CD4-positive, CD25-positive, alpha-beta regulatory T cell (primary cell): ENCODE data around the gene INO80B. TPM values are rescaled to one million over a fixed set of nuclear protein-coding genes. Genes with fewer than 3 reads are reported as not detected.
"Not testable (repeated sequence)": the region's sequence is repeated elsewhere in the genome, so short reads cannot be mapped to it uniquely, and the experiment has no call there.

Source experiments
- ATAC-seq, 2 donors: fragments of 150-1000 bp; cut with Tn5 transposase; one replicate each; pipeline ENCODE4 v1.10.0; 2021; ENCODE audit warnings: low read depth in 2 of 2, moderate number of reproducible peaks in 2 of 2, moderate library complexity in 1 of 2
- DNase-seq, 3 donors: peaks; one replicate each; pipeline versions ENCODE4 v3.0.0 to v3.0.0-alpha.2; 2012 to 2022; ENCODE audit warnings: mixed read lengths in 1 of 3
- H3K27ac ChIP-seq: one replicate; pipeline ENCODE4 v1.7.0; 2013; ENCODE audit warnings: mild to moderate bottlenecking, low read length; ENCODE audit not compliant: insufficient read depth, poor library complexity, severe bottlenecking
- H3K27me3 ChIP-seq: one replicate; pipeline ENCODE4 v1.7.0; 2013; ENCODE audit warnings: low read length; ENCODE audit not compliant: control insufficient read depth, insufficient read depth
- H3K36me3 ChIP-seq: one replicate; pipeline ENCODE4 v1.7.0; 2013; ENCODE audit warnings: mild to moderate bottlenecking, low read length, moderate library complexity; ENCODE audit not compliant: control insufficient read depth, insufficient read depth
- H3K4me1 ChIP-seq: 2 replicates; pipeline ENCODE4 v1.7.0; 2013; ENCODE audit warnings: mild to moderate bottlenecking, low read length; ENCODE audit not compliant: insufficient read depth, control insufficient read depth, poor library complexity, severe bottlenecking
- H3K4me3 ChIP-seq: one replicate; pipeline ENCODE4 v1.7.0; 2013; ENCODE audit warnings: low read depth, mild to moderate bottlenecking, low read length, moderate library complexity
- H3K9me3 ChIP-seq, 2 experiments: 1 replicate in 1 of 2; 2 replicates in 1 of 2; pipeline ENCODE4 v1.7.0; 2013; ENCODE audit warnings: low read length in 2 of 2, mild to moderate bottlenecking in 1 of 2, moderate library complexity in 1 of 2; ENCODE audit not compliant: control insufficient read depth in 2 of 2
- H3K27ac Mint-ChIP-seq, 3 donors: one replicate each; pipeline ENCODE4 v1.8.0; 2020 to 2022; ENCODE audit warnings: mild to moderate bottlenecking in 3 of 3, mixed read lengths in 3 of 3, moderate library complexity in 2 of 3
- H3K27me3 Mint-ChIP-seq: one replicate; pipeline ENCODE4 v1.8.0; 2022; ENCODE audit warnings: mild to moderate bottlenecking, mixed read lengths
- H3K36me3 Mint-ChIP-seq: one replicate; pipeline ENCODE4 v1.8.0; 2020; ENCODE audit warnings: mixed read lengths
- H3K4me1 Mint-ChIP-seq, 4 donors: one replicate each; pipeline ENCODE4 v1.8.0; 2020 to 2022; ENCODE audit warnings: mixed read lengths in 4 of 4, mild to moderate bottlenecking in 1 of 4
- H3K4me3 Mint-ChIP-seq, 4 donors: one replicate each; pipeline ENCODE4 v1.8.0; 2020 to 2022; ENCODE audit warnings: mild to moderate bottlenecking in 4 of 4, mixed read lengths in 4 of 4, moderate library complexity in 3 of 4
- H3K9me3 Mint-ChIP-seq, 7 donors: one replicate each; pipeline ENCODE4 v1.8.0; 2020 to 2022; ENCODE audit warnings: mixed read lengths in 7 of 7, mild to moderate bottlenecking in 3 of 7, moderate library complexity in 2 of 7
- polyA plus RNA-seq, 4 donors: library from polyadenylated mRNA; unstranded; fragments of 300-500 nt; fragmentation: Illumina TruSeq; gene quantifications; one replicate each; pipeline ENCODE4 v1.2.3, GENCODE V29; 2021
- total RNA-seq: library from RNA; stranded (reverse); gene quantifications from one replicate; pipeline ENCODE4 v1.2.3, GENCODE V29; 2022

INO80B gene
- total and polyA plus RNA-seq, 5 donors from 2014 or later: 5.0 to 62.6 (median 5.9) TPM

DNA sequence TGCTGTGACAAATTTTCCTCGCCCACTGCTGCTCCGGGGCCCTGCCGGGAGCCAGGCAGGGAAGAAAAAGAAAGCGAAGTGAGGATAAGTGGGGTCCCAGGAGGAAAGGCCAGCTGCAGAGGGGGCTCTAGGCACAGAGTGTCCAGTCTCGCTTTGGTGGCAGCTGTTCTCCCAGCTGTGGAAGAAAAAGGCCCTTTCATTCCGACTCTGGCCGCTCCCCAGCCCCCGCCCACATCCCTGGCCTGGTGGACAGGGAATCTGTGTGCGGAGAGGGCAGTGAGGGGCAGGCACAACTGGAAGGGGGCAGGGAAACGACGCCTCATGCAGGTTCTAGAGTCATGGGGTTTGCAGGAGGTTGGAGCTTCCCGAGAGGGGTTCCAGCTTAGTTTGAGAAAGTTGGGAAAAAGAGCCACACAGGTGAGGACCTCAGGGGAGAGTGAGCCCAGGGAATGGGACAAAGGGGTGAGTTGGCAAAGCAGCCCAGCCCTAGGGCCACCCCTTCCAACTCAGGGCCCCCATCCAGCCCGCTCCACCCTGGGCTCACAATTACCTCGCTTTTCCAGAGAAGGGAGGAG is 15.0 kb upstream of the INO80B start:
- peak overlapping the region in 1 of 3 donors; percentile 40 for H3K27ac Mint-ChIP-seq
- Histone ChIP-seq H3K9me3 (no peaks in the 10 kb centered on the region), H3K27ac (no peak overlapping the region), H3K4me3 (no peak overlapping the region), H3K36me3 (no peaks in the 10 kb centered on the region), H3K27me3 (peaks cover 15% of the 10 kb centered on the region), H3K4me1 (peaks cover 20% of the 10 kb centered on the region)
- H3K9me3 Mint-ChIP-seq: no peaks in the 10 kb centered on the region
- ATAC-seq (no peak), DNase-seq (no peak)
- H3K36me3 Mint-ChIP-seq: no peaks in the 10 kb centered on the region
- peaks cover 45% of the 10 kb centered on the region for H3K27me3 Mint-ChIP-seq
- H3K4me3 Mint-ChIP-seq: peak overlapping the region in 2 of 4 donors; percentile 13 to 36
- H3K4me1 Mint-ChIP-seq: peaks cover 0 to 16% (median 3%) of the 10 kb centered on the region in 4 donors

DNA sequence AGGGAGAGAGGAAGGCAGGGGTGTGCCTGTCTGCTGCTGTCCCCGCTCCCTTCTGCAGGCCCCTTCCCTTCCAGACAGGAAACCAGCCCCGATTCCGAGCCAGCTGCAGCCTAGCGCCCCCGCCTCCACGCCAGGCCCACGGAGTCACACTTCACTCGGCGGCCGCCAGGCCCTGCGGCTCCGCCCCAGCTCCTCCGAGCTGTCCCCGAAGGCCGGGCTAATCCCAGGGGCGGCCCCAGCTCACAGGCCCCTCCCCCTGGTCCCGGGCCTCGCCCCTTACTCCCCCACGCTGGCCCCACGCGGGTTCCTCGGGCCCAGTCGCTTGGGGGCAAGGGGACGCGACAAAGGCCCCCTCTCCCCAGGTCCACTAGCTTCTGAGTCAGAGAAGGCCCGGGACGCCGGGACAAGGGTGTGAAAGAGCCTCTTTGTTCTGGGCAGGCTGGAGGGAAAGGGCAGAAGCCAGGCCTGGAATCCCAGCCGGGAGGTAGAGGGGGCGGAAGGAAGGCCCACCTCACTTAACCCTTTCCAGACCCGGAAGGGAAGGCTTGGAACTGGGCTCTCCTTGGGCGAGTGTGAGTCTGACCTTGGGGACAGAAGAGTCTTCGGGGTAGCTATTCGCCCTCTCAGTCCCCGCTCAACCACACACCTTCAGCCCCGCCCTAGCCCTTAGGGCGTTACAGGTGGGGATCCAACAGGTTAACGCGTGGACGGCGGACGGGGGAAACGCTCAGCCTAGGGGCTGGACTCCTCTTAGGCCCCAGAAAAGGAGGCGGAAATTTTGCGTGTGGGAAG is 14.3 kb upstream of the INO80B start:
- ATAC-seq (peak; percentile 56 to 65), DNase-seq (peak in 1 of 3 donors; percentile 58)
- H3K4me3 ChIP-seq: no peak overlapping the region
- no peak overlapping the region for H3K27ac ChIP-seq
- H3K27me3 Mint-ChIP-seq: peaks cover 51% of the 10 kb centered on the region
- H3K4me1 ChIP-seq: peaks cover 20% of the 10 kb centered on the region
- H3K4me3 Mint-ChIP-seq: peak overlapping the region; percentile 33 to 76 (median 46)
- H3K4me1 Mint-ChIP-seq: peaks cover 0 to 16% (median 3%) of the 10 kb centered on the region in 4 donors
- H3K36me3 ChIP-seq: no peaks in the 10 kb centered on the region
- no peaks in the 10 kb centered on the region for H3K36me3 Mint-ChIP-seq
- peaks cover 15% of the 10 kb centered on the region for H3K27me3 ChIP-seq
- H3K27ac Mint-ChIP-seq: no peak overlapping the region
- H3K9me3 ChIP-seq: no peaks in the 10 kb centered on the region
- H3K9me3 Mint-ChIP-seq: no peaks in the 10 kb centered on the region

DNA sequence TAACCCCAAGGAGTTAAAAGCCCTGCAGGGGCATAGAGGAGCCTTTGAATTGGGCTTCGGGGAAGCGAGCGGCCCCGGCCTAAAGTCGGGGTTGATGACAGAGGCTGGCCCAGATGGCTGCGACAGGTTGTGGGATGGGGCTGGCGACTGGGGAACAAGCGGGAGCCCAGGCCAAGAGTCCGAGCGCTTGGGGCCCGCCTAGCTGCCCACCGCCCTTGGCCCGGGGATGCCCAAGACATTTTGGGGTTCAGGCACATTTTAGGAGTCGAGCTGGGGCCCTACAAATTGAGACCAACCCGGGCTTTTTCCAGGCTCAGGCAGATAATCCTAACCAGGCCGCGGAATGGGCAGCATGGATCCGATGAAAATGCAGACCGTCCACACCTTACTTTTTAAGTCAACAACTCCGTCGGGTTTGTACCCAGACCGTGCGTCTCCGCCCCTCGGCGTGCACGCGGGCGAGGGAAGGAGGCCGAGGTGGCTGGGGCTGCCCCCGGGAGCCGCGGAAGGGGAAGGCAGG is 13.7 kb upstream of the INO80B start:
- Histone ChIP-seq H3K36me3 (no peaks in the 10 kb centered on the region), H3K9me3 (no peaks in the 10 kb centered on the region), H3K27me3 (peaks cover 15% of the 10 kb centered on the region), H3K27ac (no peak overlapping the region), H3K4me1 (peaks cover 20% of the 10 kb centered on the region), H3K4me3 (no peak overlapping the region)
- Mint-ChIP-seq H3K9me3 (no peaks in the 10 kb centered on the region), H3K4me1 (peaks cover 0 to 16% (median 3%) of the 10 kb centered on the region in 4 donors), H3K27me3 (peaks cover 51% of the 10 kb centered on the region), H3K36me3 (no peaks in the 10 kb centered on the region), H3K27ac (no peak overlapping the region), H3K4me3 (peak overlapping the region in 3 of 4 donors; percentile 33 to 57 (median 33))
- no peak for ATAC-seq
- no peak for DNase-seq

DNA sequence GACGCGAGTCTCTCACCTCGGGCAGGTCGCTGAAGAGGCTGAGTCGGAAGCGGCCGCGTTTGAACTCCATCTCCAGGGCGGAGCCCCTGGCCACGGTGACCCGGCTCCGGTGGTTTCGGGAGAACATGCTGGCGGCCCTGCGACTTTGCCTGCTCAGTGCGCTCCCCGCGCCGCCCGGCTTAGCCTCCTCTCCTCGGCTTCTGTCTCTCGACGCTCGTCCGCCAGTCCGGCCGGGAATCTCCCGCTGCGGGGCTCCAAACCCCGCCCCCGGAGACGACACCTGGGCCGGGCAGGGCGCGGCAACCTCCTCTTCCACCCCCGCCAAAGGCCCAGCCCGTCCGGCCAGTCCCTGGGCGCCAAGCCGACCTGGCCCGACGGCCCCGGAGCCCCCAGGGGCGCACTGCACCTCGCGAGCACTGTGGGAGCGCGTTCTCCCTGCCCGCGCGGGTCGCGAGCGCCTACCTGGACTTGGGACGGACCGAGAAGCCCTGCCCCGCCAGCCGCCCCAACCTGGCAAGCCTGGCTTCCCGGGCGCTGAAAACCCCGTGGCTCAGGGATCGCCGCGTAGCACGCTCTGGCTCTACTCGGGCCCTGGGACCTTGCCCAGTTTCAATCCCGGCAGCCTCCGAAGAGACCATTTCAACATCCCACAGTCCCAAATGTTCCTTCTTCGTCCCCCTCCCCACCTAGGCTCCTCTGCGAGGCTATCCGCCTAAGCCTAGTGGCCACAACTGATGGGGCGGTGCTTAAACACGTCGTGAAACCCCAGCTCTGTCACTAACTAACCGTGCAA is 13.0 kb upstream of the INO80B start, which contains the start of gene RTKN:
Gene RTKN, minus strand, starts transcription at position 248 of the 793 bp plus-strand sequence. Its CDS starts 121 bp downstream, at position 127.
- H3K4me1 Mint-ChIP-seq: peaks cover 0 to 16% (median 3%) of the 10 kb centered on the region in 4 donors

DNA sequence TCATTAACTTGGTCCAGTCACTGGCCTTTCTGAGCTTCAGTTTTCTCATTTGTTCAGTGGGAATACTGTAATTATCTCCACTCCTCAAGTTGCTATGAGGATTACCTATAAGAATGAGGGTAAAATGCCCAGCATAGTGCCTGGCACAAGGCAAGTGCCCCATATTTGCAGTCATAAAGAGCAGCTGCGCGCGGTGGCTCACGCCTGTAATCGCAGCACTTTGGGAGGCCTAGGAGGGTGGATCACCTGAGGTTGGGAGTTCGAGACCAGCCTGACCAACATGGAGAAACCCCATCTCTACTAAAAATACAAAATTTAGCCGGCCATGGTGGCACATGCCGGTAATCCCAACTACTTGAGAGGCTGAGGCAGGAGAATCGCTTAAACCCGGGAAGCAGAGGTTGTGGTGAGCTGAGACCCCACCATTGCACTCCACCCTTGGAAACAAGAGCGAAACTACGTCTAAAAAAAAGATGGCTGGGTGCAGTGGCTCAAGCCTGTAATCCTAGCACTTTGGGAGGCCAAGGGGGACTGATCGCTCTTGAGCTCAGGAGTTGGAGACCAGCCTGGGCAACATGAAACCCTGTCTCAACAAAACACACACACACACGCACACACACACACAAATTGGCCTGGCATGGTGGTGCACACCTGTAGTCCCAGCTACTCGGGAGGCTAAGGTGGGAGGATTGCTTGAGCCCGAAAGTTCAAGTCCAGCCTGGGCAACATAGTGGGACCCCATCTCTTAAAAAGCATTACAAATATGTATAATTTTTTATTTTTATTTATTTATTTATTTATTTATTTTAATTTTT is 12.2 kb upstream of the INO80B start:
- not testable (repeated sequence) for H3K27ac ChIP-seq, H3K36me3 ChIP-seq, H3K4me3 ChIP-seq, H3K9me3 ChIP-seq, H3K9me3 Mint-ChIP-seq, DNase-seq, ATAC-seq, H3K36me3 Mint-ChIP-seq
- H3K4me1 ChIP-seq: peaks cover 20% of the 10 kb centered on the region
- peaks cover 55% of the 10 kb centered on the region for H3K27me3 Mint-ChIP-seq
- H3K27ac Mint-ChIP-seq: peak overlapping the region in 1 of 3 donors; percentile 59
- peak overlapping the region in 3 of 4 donors; percentile 50 to 80 (median 66) for H3K4me3 Mint-ChIP-seq
- H3K27me3 ChIP-seq: peaks cover 15% of the 10 kb centered on the region
- H3K4me1 Mint-ChIP-seq: peaks cover 0 to 16% (median 3%) of the 10 kb centered on the region in 4 donors

More for the DNA sequence above, 13.0 kb upstream of the INO80B start, which contains the start of gene RTKN:
- Mint-ChIP-seq H3K9me3 (no peaks in the 10 kb centered on the region), H3K27ac (peak within 1 kb of the TSS in 1 of 3 donors; percentile 59), H3K36me3 (no peaks in the 10 kb centered on the region), H3K27me3 (peaks cover 51% of the 10 kb centered on the region), H3K4me3 (peak within 1 kb of the TSS in 3 of 4 donors; percentile 50 to 80 (median 66))
- no peaks in the 10 kb centered on the region for H3K36me3 ChIP-seq
- H3K9me3 ChIP-seq: no peaks in the 10 kb centered on the region
- ATAC-seq (peak; percentile 22 to 41), DNase-seq (peak in 1 of 3 donors; percentile 48)
- no peak within 1 kb of the TSS for H3K27ac ChIP-seq
- no peak within 1 kb of the TSS for H3K4me3 ChIP-seq
- peaks cover 20% of the 10 kb centered on the region for H3K4me1 ChIP-seq
- H3K27me3 ChIP-seq: peaks cover 15% of the 10 kb centered on the region

DNA sequence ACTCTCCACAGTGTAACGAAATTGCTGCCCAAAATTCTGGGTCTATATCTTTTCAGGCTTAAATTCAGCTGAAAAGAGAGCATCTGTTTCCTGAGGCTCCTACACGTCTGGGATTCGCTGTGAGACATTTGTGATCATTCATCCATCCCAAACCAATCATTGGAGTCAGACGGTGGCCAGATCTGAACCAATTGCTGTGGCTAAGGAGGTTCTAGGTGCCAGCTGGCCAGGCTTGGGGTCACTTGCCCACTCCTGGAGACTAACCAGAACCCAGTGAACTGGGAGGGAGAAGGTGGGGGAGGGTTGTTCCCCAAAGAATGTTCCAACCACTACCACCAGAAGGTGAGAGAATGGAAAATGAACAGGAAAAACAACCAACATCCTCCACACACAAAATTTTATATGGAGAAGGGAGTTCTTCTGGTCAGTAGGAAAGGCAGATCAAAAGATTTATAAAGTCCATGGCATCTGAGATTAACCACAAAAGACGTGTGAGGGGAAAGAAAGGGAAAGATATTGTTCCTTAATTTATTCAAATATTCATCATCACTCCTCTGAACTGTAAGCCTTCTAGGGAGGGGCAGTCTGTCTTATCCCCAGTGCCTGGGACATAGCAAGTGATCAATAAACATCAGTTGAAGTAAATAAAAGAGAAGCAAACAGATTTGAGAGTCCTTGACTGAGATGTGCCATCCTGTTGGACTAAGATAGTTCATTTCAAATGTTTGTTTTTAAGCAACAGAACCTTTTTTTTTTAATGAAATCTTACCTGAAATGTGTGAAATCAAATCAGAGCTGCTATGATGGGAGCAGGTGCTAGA is 10.2 kb upstream of the INO80B start:
- no peak overlapping the region for H3K4me3 ChIP-seq
- no peaks in the 10 kb centered on the region for H3K36me3 Mint-ChIP-seq
- H3K4me3 Mint-ChIP-seq: no peak overlapping the region
- H3K27me3 ChIP-seq: peaks cover 11% of the 10 kb centered on the region
- H3K27ac Mint-ChIP-seq: no peak overlapping the region
- no peaks in the 10 kb centered on the region for H3K36me3 ChIP-seq
- DNase-seq (no peak), ATAC-seq (no peak)
- no peak overlapping the region for H3K27ac ChIP-seq
- H3K9me3 ChIP-seq: no peaks in the 10 kb centered on the region
- peaks cover 0 to 16% (median 3%) of the 10 kb centered on the region in 4 donors for H3K4me1 Mint-ChIP-seq
- H3K27me3 Mint-ChIP-seq: peaks cover 52% of the 10 kb centered on the region
- H3K4me1 ChIP-seq: peaks cover 20% of the 10 kb centered on the region
- H3K9me3 Mint-ChIP-seq: peaks cover 0 to 3% (median 0%) of the 10 kb centered on the region in 7 donors
